Lower leg skin (tissue), 4 donors: Measurements from ENCODE around the gene GSC2. TPM values are rescaled to one million over a fixed set of nuclear protein-coding genes. Genes with fewer than 3 reads are reported as not detected.
A peak's percentile ranks its signal among the peaks of the same experiment; 100 is the strongest.

ENCODE experiments used
- DNase-seq, 2 donors: peaks; one replicate each; pipeline ENCODE4 v3.0.0-alpha.2; 2019; ENCODE audit warnings: low spot score in 2 of 2
- H3K4me3 ChIP-seq: fragments of 200-600 bp; sonication (generic); 2 replicates; pipeline ENCODE4 v1.5.1; 2017; ENCODE audit warnings: mild to moderate bottlenecking, low read depth; ENCODE audit not compliant: poor library complexity, severe bottlenecking
- CTCF ChIP-seq, 3 donors: fragments of 450-650 bp; IDR thresholded peaks; one replicate each; pipeline ENCODE4 v1.5.1; 2016; ENCODE audit warnings: antibody characterized with exemption in 3 of 3, mild to moderate bottlenecking in 3 of 3, moderate library complexity in 2 of 3
- POLR2A ChIP-seq, 2 donors: fragments of 450-650 bp; IDR thresholded peaks; one replicate each; pipeline ENCODE4 v1.6.1; 2016 to 2017; ENCODE audit warnings: antibody characterized with exemption in 2 of 2, mild to moderate bottlenecking in 1 of 2, moderate library complexity in 1 of 2
- WGBS, 2 donors: methylation state at CpG; one replicate each; pipeline ENCODE4 v1.1.5; 2018; 5-methylcytosine and 5-hydroxymethylcytosine counted together
- intact Hi-C: fragments of 100-400 bp; cut with DNase I; formaldehyde crosslinking; loops from one replicate; pipeline ENCODE4 v1.15.0; 2023; ENCODE audit warnings: low total_unique reads
- total RNA-seq, 4 donors: library from RNA; depleted of rRNA; stranded (reverse); fragments of >200 nt; gene quantifications; one replicate each; pipeline ENCODE4 v1.1.0, GENCODE V29; 2016

The GSC2 gene
- total RNA-seq, 4 donors from 2014 or later, result 0.42 to 2.6 TPM; not detected in 2

- 77 to 79% methylated on average over 5 to 9 of the region's 9 CpGs for WGBS, 2 donors
- intact Hi-C loops, result no loop called here
- DNase-seq, result no peak
- TF ChIP-seq CTCF (IDR thresholded peaks at IDR 0.05) (no peak), POLR2A (IDR thresholded peaks at IDR 0.05) (no peak)
- no peak overlapping the region for H3K4me3 ChIP-seq
These were observed 32.5 kb upstream of the GSC2 start for GRCh38 chr22:19182472-19183157.

DNA sequence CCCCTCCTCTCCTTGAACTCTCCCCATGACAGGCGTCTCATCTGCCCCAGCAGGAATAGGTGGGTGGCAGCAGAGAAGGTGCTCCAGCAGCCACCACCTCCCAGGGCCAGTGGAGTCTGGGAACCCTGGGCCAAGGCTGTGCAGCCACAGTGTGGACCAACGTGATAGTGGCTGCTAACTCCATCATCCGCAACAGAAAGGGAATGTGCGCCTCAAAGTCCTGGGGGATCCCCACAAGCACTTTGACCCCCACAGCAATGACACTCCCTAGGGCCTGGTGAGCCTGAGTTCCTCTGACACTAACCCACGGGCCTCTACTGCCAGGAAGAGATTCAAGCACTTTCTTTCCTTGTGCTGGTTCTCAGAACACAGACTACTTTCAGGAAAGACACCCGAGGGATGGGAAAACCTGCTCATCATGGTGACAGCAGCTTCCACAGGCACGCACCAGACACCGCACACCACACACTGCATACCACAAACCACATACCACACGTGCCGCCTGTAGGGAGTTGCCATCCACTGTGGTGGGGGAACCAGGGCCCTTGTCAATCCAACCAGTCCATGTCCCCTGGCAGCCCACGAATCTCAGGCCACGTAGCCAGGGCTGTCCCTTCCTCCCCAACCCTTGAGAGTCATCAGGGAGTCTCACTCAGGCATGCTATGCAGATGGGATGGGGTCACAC lies 31.8 kb upstream of the GSC2 start:
- TF ChIP-seq CTCF (IDR thresholded peaks at IDR 0.05) (no peak), POLR2A (IDR thresholded peaks at IDR 0.05) (no peak)
- H3K4me3 ChIP-seq, result no peak overlapping the region
- intact Hi-C loops, result no loop called here
- DNase-seq, result no peak
- WGBS, 2 donors, result 66 to 67% methylated on average over 6 to 10 of the region's 12 CpGs

GRCh38 chr22:19180740-19181410 lies 30.8 kb upstream of the GSC2 start:
- 81 to 87% methylated on average over 11 of the region's 11 CpGs for WGBS, 2 donors
- no peak for DNase-seq
- TF ChIP-seq POLR2A (IDR thresholded peaks at IDR 0.05) (no peak), CTCF (IDR thresholded peaks at IDR 0.05) (no peak)
- H3K4me3 ChIP-seq, result no peak overlapping the region
- intact Hi-C loops, result no loop called here

GRCh38 chr22:19180234-19180633 lies 30.1 kb upstream of the GSC2 start:
- WGBS, 2 donors, result 85 to 100% methylated on average over 5 to 9 of the region's 9 CpGs
- intact Hi-C loops, result no loop called here
- TF ChIP-seq CTCF (IDR thresholded peaks at IDR 0.05), result no peak
- TF ChIP-seq POLR2A (IDR thresholded peaks at IDR 0.05), result no peak
- DNase-seq, result no peak
- H3K4me3 ChIP-seq, result no peak overlapping the region

- H3K4me3 ChIP-seq, result no peak overlapping the region
- peak in 1 of 2 donors; percentile 57 for DNase-seq
- TF ChIP-seq CTCF (IDR thresholded peaks at IDR 0.05), result no peak
- 39 to 41% methylated on average over 13 to 15 of the region's 15 CpGs for WGBS, 2 donors
- intact Hi-C loops, result no loop called here
These were observed 29.5 kb upstream of the GSC2 start for GRCh38 chr22:19179497-19180048.
